HCT116 (cell line): ENCODE results near the gene NSUN7.

Experiments
- CEBPB ChIP-seq: IDR thresholded peaks from 2 replicates; pipeline ENCODE4 v1.6.1; 2012; ENCODE audit warnings: low read depth
- CTCF ChIP-seq, 3 experiments: fragments of 200-600 bp in 1 of 3; sonication (generic) in 1 of 3; IDR thresholded peaks in 2 of 3; conservative IDR thresholded peaks in 1 of 3; 2 replicates each; pipeline ENCODE4 v1.5.1; 2012 to 2017; ENCODE audit warnings: low read depth in 2 of 3, low read length in 2 of 3, antibody characterized with exemption in 1 of 3, borderline replicate concordance in 1 of 3, control low read depth in 1 of 3, mild to moderate bottlenecking in 1 of 3, mixed read lengths in 1 of 3, mixed run types in 1 of 3, moderate library complexity in 1 of 3; ENCODE audit not compliant: insufficient read depth in 1 of 3
- EZH2 ChIP-seq: fragments of 200-600 bp; sonication (generic); IDR thresholded peaks from 2 replicates; pipeline ENCODE4 v1.6.1; 2017; ENCODE audit warnings: antibody characterized with exemption, mixed run types
- MAX ChIP-seq: IDR thresholded peaks from 2 replicates; pipeline ENCODE4 v1.6.1; 2012
- POLR2A ChIP-seq: IDR thresholded peaks from 2 replicates; pipeline ENCODE4 v1.7.0; 2011; ENCODE audit warnings: borderline replicate concordance; ENCODE audit not compliant: insufficient read depth, insufficient read length; ENCODE audit errors: extremely low read depth
- POLR2AphosphoS5 ChIP-seq: IDR thresholded peaks from 2 replicates; pipeline ENCODE4 v1.6.1; 2011; ENCODE audit warnings: mild to moderate bottlenecking, low read depth, low read length, moderate library complexity
- RAD21 ChIP-seq: IDR thresholded peaks from 2 replicates; pipeline ENCODE4 v1.6.1; 2012; ENCODE audit warnings: low read depth, mild to moderate bottlenecking
- REST ChIP-seq: IDR thresholded peaks from 2 replicates; pipeline ENCODE4 v1.6.1; 2012; ENCODE audit warnings: low read depth
- SIN3A ChIP-seq: IDR thresholded peaks from 2 replicates; pipeline ENCODE4 v1.6.1; 2012; ENCODE audit warnings: low read depth
- SP1 ChIP-seq: IDR thresholded peaks from 2 replicates; pipeline ENCODE4 v1.6.1; 2012; ENCODE audit warnings: low read depth
- TCF7L2 ChIP-seq: IDR thresholded peaks from 2 replicates; pipeline ENCODE4 v1.7.0; 2011; ENCODE audit warnings: borderline replicate concordance, inconsistent platforms; ENCODE audit not compliant: insufficient read depth, insufficient read length; ENCODE audit errors: extremely low read depth
- ZFX ChIP-seq: fragments of 450-650 bp; IDR thresholded peaks from 2 replicates; pipeline ENCODE4 v1.6.1; 2017
- ZNF274 ChIP-seq: fragments of 200-500 bp; sonication (Bioruptor generic); IDR thresholded peaks from 2 replicates; pipeline ENCODE4 v1.6.1; 2014; ENCODE audit warnings: mild to moderate bottlenecking, low read depth, low read length, inconsistent platforms

GRCh38 chr4:40832175-40832574 lies 82.4 kb downstream of the NSUN7 start:
- no peak for TF ChIP-seq CTCF (IDR thresholded peaks at IDR 0.05 in 2 of 3, conservative IDR thresholded peaks at IDR 0.05 in 1 of 3; ENCODE audit: borderline replicate concordance in 1 of 3, insufficient read depth in 1 of 3, low read depth in 2 of 3, low read length in 2 of 3)
- no peak for TF ChIP-seq MAX
- no peak for TF ChIP-seq POLR2A
- TF ChIP-seq POLR2AphosphoS5 = no peak
- no peak for TF ChIP-seq CEBPB
- TF ChIP-seq EZH2 = no peak
- TF ChIP-seq REST = no peak
- TF ChIP-seq ZNF274 = no peak
- TF ChIP-seq TCF7L2 = no peak
- TF ChIP-seq SP1 = no peak
- TF ChIP-seq SIN3A = no peak
- no peak for TF ChIP-seq ZFX
- no peak for TF ChIP-seq RAD21
